Tibial artery (tissue), 4 donors: ENCODE results near the gene KDM8.
"Not testable (repeated sequence)": the region's sequence is repeated elsewhere in the genome, so short reads cannot be mapped to it uniquely, and the experiment has no call there.

Experiments used
- DNase-seq, 2 donors: peaks; one replicate each; pipeline ENCODE4 v3.0.0-alpha.2; 2019
- H3K27ac ChIP-seq, 2 donors: fragments of 200-600 bp; sonication (generic) in 1 of 2; 1 replicate in 1 of 2; 2 replicates in 1 of 2; pipeline ENCODE4 v1.5.1; 2018 to 2019; ENCODE audit warnings: mild to moderate bottlenecking in 1 of 2
- H3K27me3 ChIP-seq, 2 donors: fragments of 200-600 bp; sonication (generic) in 1 of 2; one replicate each; pipeline versions ENCODE4 v1.5.1 to v1.6.0; 2016 to 2019
- H3K36me3 ChIP-seq, 3 donors: fragments of 200-600 bp; sonication (generic) in 2 of 3; one replicate each; pipeline ENCODE4 v1.5.1; 2016 to 2019; ENCODE audit warnings: mild to moderate bottlenecking in 2 of 3
- H3K4me1 ChIP-seq, 4 donors: fragments of 200-600 bp; sonication (generic) in 2 of 4; 1 replicate in 3 of 4; 2 replicates in 1 of 4; pipeline ENCODE4 v1.5.1; 2016 to 2019
- H3K4me3 ChIP-seq, 2 donors: fragments of 200-600 bp; sonication (generic) in 1 of 2; 1 replicate in 1 of 2; 2 replicates in 1 of 2; pipeline ENCODE4 v1.5.1; 2018 to 2019; ENCODE audit warnings: mild to moderate bottlenecking in 2 of 2
- H3K9me3 ChIP-seq, 3 donors: fragments of 200-600 bp; sonication (generic) in 1 of 3; one replicate each; pipeline ENCODE4 v1.5.1; 2016 to 2019
- intact Hi-C: fragments of 100-400 bp; cut with DNase I; formaldehyde crosslinking; loops from one replicate; pipeline ENCODE4 v1.15.0; 2023; ENCODE audit warnings: low total_unique reads
- TF ChIP-seq, protein P1 (sequence below), 2 experiments: fragments of 200-600 bp in 1 of 2; fragments of 450-650 bp in 1 of 2; IDR thresholded peaks; one replicate each; pipeline ENCODE4 v1.5.1; 2017 to 2019; ENCODE audit warnings: antibody characterized with exemption in 2 of 2, mild to moderate bottlenecking in 1 of 2, moderate library complexity in 1 of 2

Gene KDM8

DNA sequence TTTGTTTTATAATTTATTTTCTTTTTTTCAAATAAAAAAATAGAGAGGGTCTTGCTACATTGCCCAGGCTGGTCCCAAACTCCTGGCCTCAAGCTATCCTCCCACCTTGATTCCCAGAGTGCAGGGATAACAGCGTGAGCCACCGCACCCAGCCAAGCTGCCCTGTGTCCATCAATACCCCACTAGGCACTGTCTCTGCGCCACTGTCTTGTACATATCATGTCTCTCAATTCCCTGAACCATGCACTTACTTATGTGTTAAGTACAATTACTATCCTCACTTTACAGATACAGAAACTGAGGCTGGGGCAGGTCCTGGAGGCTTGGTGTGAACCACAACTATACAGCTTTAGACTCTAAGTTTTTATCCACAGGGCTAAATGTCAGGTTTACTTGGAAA, 53.5 kb downstream of the KDM8 start:
- no peaks in the 10 kb centered on the region for H3K9me3 ChIP-seq
- no peaks in the 10 kb centered on the region for H3K27me3 ChIP-seq
- H3K36me3 ChIP-seq: peaks cover 0 to 26% (median 14%) of the 10 kb centered on the region in 3 donors
- TF ChIP-seq, protein P1, sequence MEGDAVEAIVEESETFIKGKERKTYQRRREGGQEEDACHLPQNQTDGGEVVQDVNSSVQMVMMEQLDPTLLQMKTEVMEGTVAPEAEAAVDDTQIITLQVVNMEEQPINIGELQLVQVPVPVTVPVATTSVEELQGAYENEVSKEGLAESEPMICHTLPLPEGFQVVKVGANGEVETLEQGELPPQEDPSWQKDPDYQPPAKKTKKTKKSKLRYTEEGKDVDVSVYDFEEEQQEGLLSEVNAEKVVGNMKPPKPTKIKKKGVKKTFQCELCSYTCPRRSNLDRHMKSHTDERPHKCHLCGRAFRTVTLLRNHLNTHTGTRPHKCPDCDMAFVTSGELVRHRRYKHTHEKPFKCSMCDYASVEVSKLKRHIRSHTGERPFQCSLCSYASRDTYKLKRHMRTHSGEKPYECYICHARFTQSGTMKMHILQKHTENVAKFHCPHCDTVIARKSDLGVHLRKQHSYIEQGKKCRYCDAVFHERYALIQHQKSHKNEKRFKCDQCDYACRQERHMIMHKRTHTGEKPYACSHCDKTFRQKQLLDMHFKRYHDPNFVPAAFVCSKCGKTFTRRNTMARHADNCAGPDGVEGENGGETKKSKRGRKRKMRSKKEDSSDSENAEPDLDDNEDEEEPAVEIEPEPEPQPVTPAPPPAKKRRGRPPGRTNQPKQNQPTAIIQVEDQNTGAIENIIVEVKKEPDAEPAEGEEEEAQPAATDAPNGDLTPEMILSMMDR (IDR thresholded peaks at IDR 0.05): no peak
- H3K27ac ChIP-seq: no peak overlapping the region
- peaks cover 0 to 23% (median 15%) of the 10 kb centered on the region in 4 donors for H3K4me1 ChIP-seq
- H3K4me3 ChIP-seq: no peak overlapping the region
- DNase-seq: no peak
- intact Hi-C loops: no loop called here

DNA sequence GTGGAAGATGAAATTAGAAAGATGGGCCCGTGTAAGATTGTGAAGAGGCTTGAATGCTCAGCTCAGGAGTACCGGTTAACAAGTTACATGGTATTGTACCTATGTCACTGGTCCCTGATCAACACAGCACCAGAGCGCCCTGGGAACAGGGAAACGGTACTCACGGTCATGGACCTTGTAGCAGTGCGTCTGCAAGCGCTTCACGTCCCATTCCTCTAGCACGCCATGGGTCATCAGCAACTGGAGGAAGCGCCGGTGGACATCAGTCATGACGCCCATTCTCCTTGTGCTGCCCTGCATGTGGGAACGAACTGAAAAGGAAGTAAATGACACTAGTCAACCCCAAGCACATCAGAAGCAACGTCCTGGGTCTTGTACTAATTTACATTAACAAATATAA, 53.9 kb downstream of the KDM8 start:
- H3K4me3 ChIP-seq: no peak overlapping the region
- TF ChIP-seq, protein P1 (IDR thresholded peaks at IDR 0.05): no peak
- intact Hi-C loops: no loop called here
- peaks cover 0 to 23% (median 15%) of the 10 kb centered on the region in 4 donors for H3K4me1 ChIP-seq
- H3K27ac ChIP-seq: no peak overlapping the region
- H3K9me3 ChIP-seq: no peaks in the 10 kb centered on the region
- no peaks in the 10 kb centered on the region for H3K27me3 ChIP-seq
- no peak for DNase-seq
- peaks cover 0 to 26% (median 14%) of the 10 kb centered on the region in 3 donors for H3K36me3 ChIP-seq

DNA sequence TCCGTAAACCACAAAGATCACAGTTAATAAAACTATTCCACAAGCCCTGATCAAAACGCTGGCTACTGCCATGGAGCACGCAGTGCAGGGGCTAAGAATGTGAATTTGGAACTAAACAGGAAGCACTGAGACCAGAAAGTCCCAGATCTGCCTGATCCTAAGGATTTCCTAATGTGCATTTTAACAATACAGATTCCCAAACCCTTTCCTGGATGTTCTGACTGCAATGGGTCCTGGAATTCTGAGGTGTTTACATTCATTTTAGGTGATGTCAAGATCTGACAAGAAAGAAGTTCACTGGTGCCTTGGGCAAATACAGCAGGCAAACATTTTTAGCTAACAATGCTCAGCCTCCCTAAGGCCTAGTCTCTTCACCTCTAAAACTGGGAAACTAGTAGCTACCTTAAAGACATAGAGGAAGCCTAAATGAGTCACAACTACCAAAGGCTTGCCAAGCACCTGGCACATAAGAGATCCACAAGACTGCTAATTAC, 55.0 kb downstream of the KDM8 start:
- Histone ChIP-seq H3K27ac (no peak overlapping the region), H3K4me1 (peaks cover 0 to 23% (median 14%) of the 10 kb centered on the region in 4 donors)

DNA sequence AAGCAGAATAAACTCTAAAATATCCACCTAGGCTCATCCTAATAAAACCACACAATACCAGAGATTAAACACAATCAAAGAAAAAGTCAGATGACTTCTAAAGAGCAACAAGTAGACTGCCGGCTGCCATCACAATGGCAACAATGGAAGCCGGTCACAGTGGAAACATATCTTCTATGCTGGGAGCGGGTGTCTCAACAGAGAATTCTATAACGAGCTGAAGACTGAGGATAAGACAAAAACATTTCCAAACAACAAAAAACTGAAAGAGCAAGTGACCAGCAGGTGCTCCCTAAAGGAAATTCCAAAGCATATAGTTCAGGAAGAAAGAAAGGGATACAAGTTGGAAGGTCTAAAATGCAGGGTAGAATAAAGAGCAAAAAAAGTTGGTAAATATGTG, 56.4 kb downstream of the KDM8 start:
- Histone ChIP-seq H3K9me3 (no peaks in the 10 kb centered on the region), H3K4me1 (peaks cover 0 to 12% (median 5%) of the 10 kb centered on the region in 4 donors), H3K27ac (no peak overlapping the region), H3K4me3 (no peak overlapping the region), H3K27me3 (no peaks in the 10 kb centered on the region), H3K36me3 (peaks cover 0 to 26% (median 14%) of the 10 kb centered on the region in 3 donors)
- TF ChIP-seq, protein P1 (IDR thresholded peaks at IDR 0.05): no peak
- DNase-seq: no peak
- intact Hi-C loops: no loop called here

More for the DNA sequence above, 55.0 kb downstream of the KDM8 start:
- Histone ChIP-seq H3K9me3 (no peaks in the 10 kb centered on the region), H3K27me3 (no peaks in the 10 kb centered on the region), H3K36me3 (peaks cover 0 to 26% (median 14%) of the 10 kb centered on the region in 3 donors), H3K4me3 (no peak overlapping the region)
- intact Hi-C loops: no loop called here
- TF ChIP-seq, protein P1 (IDR thresholded peaks at IDR 0.05): no peak
- no peak for DNase-seq

DNA sequence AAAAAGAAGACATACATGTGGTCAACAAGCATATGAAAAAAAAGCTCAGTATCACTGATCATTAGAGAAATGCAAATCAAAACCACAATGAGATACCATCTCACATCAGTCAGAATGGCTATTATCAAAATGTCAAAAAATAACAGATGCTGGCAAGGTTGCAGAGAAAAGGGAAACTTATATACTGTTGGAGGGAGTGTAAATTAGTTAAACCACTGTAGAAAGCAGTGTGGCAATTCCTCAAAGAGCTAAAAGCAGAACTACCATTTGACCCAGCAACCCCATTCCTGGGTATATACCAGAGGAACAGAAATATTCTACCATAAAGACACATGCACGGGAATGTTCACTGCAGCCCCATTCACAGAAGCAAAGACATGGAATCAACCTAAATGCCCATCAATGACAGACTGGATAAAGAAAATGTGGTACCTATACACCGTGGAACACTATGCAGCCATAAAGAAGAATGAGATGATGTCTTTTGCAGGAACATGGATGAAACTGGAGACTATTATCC, 59.6 kb downstream of the KDM8 start:
- H3K36me3 ChIP-seq, H3K27ac ChIP-seq, intact Hi-C loops, H3K4me3 ChIP-seq, H3K9me3 ChIP-seq, H3K27me3 ChIP-seq, DNase-seq: not testable (repeated sequence)
- peaks cover 0 to 12% (median 2%) of the 10 kb centered on the region in 4 donors for H3K4me1 ChIP-seq

DNA sequence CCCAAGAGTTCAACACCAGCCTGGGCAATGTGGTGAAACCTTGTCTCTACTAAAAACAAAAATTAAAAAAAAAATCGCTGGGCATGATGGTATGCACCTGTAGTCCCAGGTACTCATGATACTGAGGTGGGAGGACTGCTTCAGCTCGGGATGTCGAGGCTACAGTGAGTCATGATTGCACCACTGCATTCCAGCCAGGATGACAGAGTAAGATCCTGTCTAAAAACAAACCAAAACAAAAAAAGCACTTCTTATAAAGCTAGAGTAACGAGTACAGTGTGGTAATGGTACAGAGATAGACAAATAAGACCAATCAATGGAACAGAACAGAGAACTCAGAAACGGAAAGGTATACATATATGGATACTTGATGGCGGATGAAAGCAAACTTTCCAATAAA, 60.8 kb downstream of the KDM8 start:
- Histone ChIP-seq H3K27ac (peak overlapping the region in 1 of 2 donors; percentile 36), H3K9me3 (no peaks in the 10 kb centered on the region)

More for the DNA sequence above, 60.8 kb downstream of the KDM8 start:
- intact Hi-C loops: no loop called here
- Histone ChIP-seq H3K4me1 (peaks cover 0 to 17% (median 5%) of the 10 kb centered on the region in 4 donors), H3K4me3 (no peak overlapping the region), H3K27me3 (no peaks in the 10 kb centered on the region), H3K36me3 (no peaks in the 10 kb centered on the region)
- TF ChIP-seq, protein P1 (IDR thresholded peaks at IDR 0.05): no peak
- DNase-seq: no peak
